ENCODE data around the gene SUCO. TPM values are rescaled to one million over a fixed set of nuclear protein-coding genes. Genes with fewer than 3 reads are reported as not detected.

SUCO gene
- total RNA-seq, 2 experiments from 2014 or later: 18.8 to 20.6 TPM

- Mint-ChIP-seq H3K4me1 (ENCODE audit: low read depth) (no peaks in the 10 kb centered on the region), H3K4me3 (no peak overlapping the region), H3K27me3 (no peaks in the 10 kb centered on the region), H3K36me3 (no peaks in the 10 kb centered on the region), H3K9me3 (no peaks in the 10 kb centered on the region), H3K27ac (no peak overlapping the region)
- intact Hi-C loops (cut with micrococcal nuclease): no loop called here
- no peak for DNase-seq
- ChIA-PET CTCF (interaction anchor here (0.5 kb wide), 1 partner anchor 44 kb away, joined by 3 read pairs; no protein-coding TSS in a partner anchor), POLR2A (no interaction called here)
These were observed 15.4 kb upstream of the SUCO start for GRCh38 chr1:172517545-172517944.

- ChIA-PET POLR2A (no interaction called here), CTCF (no interaction called here)
- H3K4me1 Mint-ChIP-seq (ENCODE audit: low read depth): peaks cover 15% of the 10 kb centered on the region
- H3K4me3 Mint-ChIP-seq: no peak overlapping the region
- H3K27ac Mint-ChIP-seq: no peak overlapping the region
- H3K9me3 Mint-ChIP-seq: no peaks in the 10 kb centered on the region
- intact Hi-C loops (cut with micrococcal nuclease): no loop called here
- DNase-seq: no peak
- H3K27me3 Mint-ChIP-seq: peaks cover 6% of the 10 kb centered on the region
- H3K36me3 Mint-ChIP-seq: no peaks in the 10 kb centered on the region
These were observed 3.6 kb upstream of the SUCO start for GRCh38 chr1:172529304-172529703.

- ChIA-PET POLR2A (no interaction called here), CTCF (no interaction called here)
- no peak overlapping the region for H3K27ac Mint-ChIP-seq
- H3K4me1 Mint-ChIP-seq (ENCODE audit: low read depth): peaks cover 22% of the 10 kb centered on the region
- DNase-seq: no peak
- H3K4me3 Mint-ChIP-seq: no peak overlapping the region
- H3K27me3 Mint-ChIP-seq: peaks cover 6% of the 10 kb centered on the region
- no peaks in the 10 kb centered on the region for H3K36me3 Mint-ChIP-seq
- intact Hi-C loops (cut with micrococcal nuclease): loop anchor here (10.0 kb wide), 4 partner anchors 175 to 1625 kb away; partner anchors contain the start of genes RABGAP1L and VAMP4
- no peaks in the 10 kb centered on the region for H3K9me3 Mint-ChIP-seq
These were observed 3.0 kb upstream of the SUCO start for GRCh38 chr1:172530000-172530399.

- Mint-ChIP-seq H3K4me1 (ENCODE audit: low read depth) (peaks cover 36% of the 10 kb centered on the region), H3K27me3 (peaks cover 6% of the 10 kb centered on the region), H3K36me3 (no peaks in the 10 kb centered on the region), H3K27ac (peak overlapping the region; percentile 100), H3K4me3 (peak overlapping the region; percentile 90), H3K9me3 (no peaks in the 10 kb centered on the region)
- ChIA-PET POLR2A (interaction anchor here (0.6 to 1.5 kb wide), 5 partner anchors 21 to 1337 kb away, joined by 3 read pairs; partner anchors contain the start of genes GAS5 and ZBTB37), CTCF (interaction anchor here (0.8 to 1.1 kb wide), 3 partner anchors 87 to 198 kb away, joined by 3 to 5 read pairs (median 4); partner anchors contain the start of gene PIGC)
- intact Hi-C loops (cut with micrococcal nuclease): loop anchor here (1.0 to 10.0 kb wide), 9 partner anchors 80 to 1623 kb away; partner anchors contain the start of genes METTL13, RABGAP1L, VAMP4 and ZBTB37
- DNase-seq: no peak
These were observed 1.4 kb upstream of the SUCO start for GRCh38 chr1:172531412-172532182.

GRCh38 chr1:172532183-172532699 lies 709 bp upstream of the SUCO start:
- H3K4me3 Mint-ChIP-seq: peak overlapping the region; percentile 90
- H3K27ac Mint-ChIP-seq: peak overlapping the region; percentile 100
- peaks cover 40% of the 10 kb centered on the region for H3K4me1 Mint-ChIP-seq (ENCODE audit: low read depth)
- H3K9me3 Mint-ChIP-seq: no peaks in the 10 kb centered on the region
- no peaks in the 10 kb centered on the region for H3K36me3 Mint-ChIP-seq
- intact Hi-C loops (cut with micrococcal nuclease): loop anchor here (1.0 to 10.0 kb wide), 9 partner anchors 81 to 1623 kb away; partner anchors contain the start of genes METTL13, RABGAP1L, VAMP4 and ZBTB37
- peak; percentile 91 for DNase-seq
- POLR2A ChIA-PET: interaction anchor here (0.7 to 1.5 kb wide), 9 partner anchors 15 to 1336 kb away, joined by 3 to 5 read pairs (median 3); partner anchors contain the start of genes GAS5, PRRC2C and ZBTB37
- CTCF ChIA-PET: interaction anchor here (1.1 to 1.2 kb wide), 3 partner anchors 88 to 197 kb away, joined by 4 to 5 read pairs (median 5); partner anchors contain the start of gene PIGC
- peaks cover 4% of the 10 kb centered on the region for H3K27me3 Mint-ChIP-seq

GRCh38 chr1:172533513-172534151 lies 682 bp downstream of the SUCO start:
- Mint-ChIP-seq H3K4me3 (peak overlapping the region; percentile 90), H3K9me3 (no peaks in the 10 kb centered on the region), H3K27ac (peak overlapping the region; percentile 100), H3K36me3 (no peaks in the 10 kb centered on the region), H3K27me3 (peaks cover 4% of the 10 kb centered on the region), H3K4me1 (ENCODE audit: low read depth) (peaks cover 51% of the 10 kb centered on the region)
- ChIA-PET POLR2A (interaction anchor here (0.9 to 1.5 kb wide), 4 partner anchors 83 to 1048 kb away, joined by 3 to 5 read pairs (median 4); partner anchors contain the start of gene PRRC2C), CTCF (interaction anchor here (1.1 to 1.5 kb wide), 3 partner anchors 186 to 196 kb away, joined by 4 to 5 read pairs (median 5); no protein-coding TSS in a partner anchor)
- peak; percentile 59 for DNase-seq
- intact Hi-C loops (cut with micrococcal nuclease): loop anchor here (1.0 to 10.0 kb wide), 7 partner anchors 129 to 1621 kb away; partner anchors contain the start of genes RABGAP1L and VAMP4

GRCh38 chr1:172536256-172536655 lies 3.3 kb downstream of the SUCO start:
- ChIA-PET CTCF (interaction anchor here (0.6 to 1.0 kb wide), 2 partner anchors 93 to 183 kb away, joined by 4 to 7 read pairs; no protein-coding TSS in a partner anchor), POLR2A (interaction anchor here (0.6 kb wide), 1 partner anchor 26 kb away, joined by 3 read pairs; no protein-coding TSS in a partner anchor)
- H3K27me3 Mint-ChIP-seq: no peaks in the 10 kb centered on the region

GRCh38 chr1:172537366-172537765 lies 4.4 kb downstream of the SUCO start:
- Mint-ChIP-seq H3K9me3 (no peaks in the 10 kb centered on the region), H3K4me3 (no peak overlapping the region), H3K27ac (no peak overlapping the region), H3K36me3 (no peaks in the 10 kb centered on the region), H3K27me3 (no peaks in the 10 kb centered on the region), H3K4me1 (ENCODE audit: low read depth) (peaks cover 64% of the 10 kb centered on the region)
- POLR2A ChIA-PET: no interaction called here
- CTCF ChIA-PET: interaction anchor here (0.6 to 1.1 kb wide), 4 partner anchors 51 to 530 kb away, joined by 3 to 9 read pairs (median 3); no protein-coding TSS in a partner anchor
- DNase-seq: no peak
- intact Hi-C loops (cut with micrococcal nuclease): loop anchor here (5.0 to 10.0 kb wide), 5 partner anchors 50 to 1617 kb away; partner anchors contain the start of genes RABGAP1L and VAMP4

More at GRCh38 chr1:172536256-172536655, 3.3 kb downstream of the SUCO start:
- intact Hi-C loops (cut with micrococcal nuclease): loop anchor here (5.0 to 10.0 kb wide), 5 partner anchors 51 to 1619 kb away; partner anchors contain the start of genes RABGAP1L and VAMP4
- no peak overlapping the region for H3K4me3 Mint-ChIP-seq
- no peak for DNase-seq
- no peaks in the 10 kb centered on the region for H3K9me3 Mint-ChIP-seq
- peaks cover 62% of the 10 kb centered on the region for H3K4me1 Mint-ChIP-seq (ENCODE audit: low read depth)
- H3K27ac Mint-ChIP-seq: no peak overlapping the region
- H3K36me3 Mint-ChIP-seq: no peaks in the 10 kb centered on the region

GRCh38 chr1:172537827-172538391 lies 5.0 kb downstream of the SUCO start:
- ChIA-PET CTCF (interaction anchor here (0.6 to 1.1 kb wide), 4 partner anchors 51 to 530 kb away, joined by 3 to 9 read pairs (median 3); no protein-coding TSS in a partner anchor), POLR2A (no interaction called here)
- Mint-ChIP-seq H3K36me3 (no peaks in the 10 kb centered on the region), H3K4me1 (ENCODE audit: low read depth) (peaks cover 69% of the 10 kb centered on the region), H3K27ac (no peak overlapping the region), H3K27me3 (no peaks in the 10 kb centered on the region), H3K4me3 (no peak overlapping the region), H3K9me3 (no peaks in the 10 kb centered on the region)
- intact Hi-C loops (cut with micrococcal nuclease): loop anchor here (5.0 to 10.0 kb wide), 5 partner anchors 49 to 1617 kb away; partner anchors contain the start of genes RABGAP1L and VAMP4
- DNase-seq: no peak

- POLR2A ChIA-PET: no interaction called here
- H3K27me3 Mint-ChIP-seq: no peaks in the 10 kb centered on the region
- intact Hi-C loops (cut with micrococcal nuclease): no loop called here
- no peak overlapping the region for H3K4me3 Mint-ChIP-seq
- no peak for DNase-seq
- no peaks in the 10 kb centered on the region for H3K9me3 Mint-ChIP-seq
- no peaks in the 10 kb centered on the region for H3K36me3 Mint-ChIP-seq
- CTCF ChIA-PET: interaction anchor here (1.3 to 1.5 kb wide), 2 partner anchors 179 to 186 kb away, joined by 3 to 4 read pairs; no protein-coding TSS in a partner anchor
- peaks cover 58% of the 10 kb centered on the region for H3K4me1 Mint-ChIP-seq (ENCODE audit: low read depth)
- no peak overlapping the region for H3K27ac Mint-ChIP-seq
These were observed 7.7 kb downstream of the SUCO start for GRCh38 chr1:172540635-172541034.
